HepG2 (cell line): ENCODE results near the gene GALNT16. TPM values are rescaled to one million over a fixed set of nuclear protein-coding genes. Genes with fewer than 3 reads are reported as not detected.

Source experiments
- ATAC-seq: fragments of 200-7000 bp; cut with Tn5 transposase; 3 replicates; pipeline ENCODE4 v1.9.1; 2020; ENCODE audit warnings: mild to moderate bottlenecking, moderate library complexity
- BruUV-seq: library from RNA; stranded (reverse); fragments of 400-500 nt; replicated peaks from 2 replicates; lab custom pipeline; 2021; lab: Mats Ljungman, UMichigan
- CTCF ChIA-PET: fragments of 300-600 bp; formaldehyde crosslinking; extraction: SDS; loops from one replicate; lab custom pipeline; 2021; ENCODE audit warnings: low total read pairs, inconsistent platforms, low intra/inter-chr PET ratio; lab: Yijun Ruan, JAX
- POLR2A ChIA-PET: fragments of 350-600 bp; sonication (Branson Sonifier 250); formaldehyde crosslinking; loops from one replicate; lab custom pipeline; 2020; ENCODE audit warnings: antibody characterized with exemption, inconsistent platforms; lab: Yijun Ruan, JAX
- DNase-seq: peaks from one replicate; pipeline ENCODE4 v3.0.0-alpha.2; 2015; ENCODE audit warnings: low spot score
- FAIRE-seq: peaks from 3 replicates; lab custom pipeline; 2011; peaks lifted over from hg19 to GRCh38; lab: Jason Lieb, UNC
- H2AFZ ChIP-seq: one replicate; pipeline ENCODE4 v1.6.1; 2011; ENCODE audit warnings: low read length, inconsistent platforms
- H3K27ac ChIP-seq: fragments of 300-600 bp; 3 replicates; pipeline ENCODE4 v1.8.0; 2011; ENCODE audit warnings: mixed run types, mild to moderate bottlenecking, mixed read lengths, low read length, inconsistent platforms; ENCODE audit not compliant: insufficient read depth; ENCODE audit errors: extremely low read length
- H3K27me3 ChIP-seq, 2 experiments: fragments of 200-600 bp in 1 of 2; 2 replicates in 1 of 2; 3 replicates in 1 of 2; pipeline versions ENCODE4 v1.6.0 to v1.8.0; 2011; ENCODE audit warnings: low read length in 2 of 2, mild to moderate bottlenecking in 2 of 2, moderate library complexity in 2 of 2, inconsistent platforms in 1 of 2; ENCODE audit not compliant: insufficient read depth in 2 of 2, control insufficient read depth in 1 of 2
- H3K36me3 ChIP-seq, 2 experiments: fragments of 200-600 bp in 1 of 2; replicated peaks in 1 of 2; 2 replicates in 1 of 2; 3 replicates in 1 of 2; pipeline versions ENCODE4 v1.5.1 to v1.8.0; 2011; ENCODE audit warnings: low read length in 2 of 2, inconsistent platforms in 1 of 2; ENCODE audit not compliant: insufficient read depth in 2 of 2, control insufficient read depth in 1 of 2
- H3K4me1 ChIP-seq: 2 replicates; pipeline ENCODE4 v1.5.1; 2012; ENCODE audit warnings: low read length, inconsistent platforms; ENCODE audit not compliant: insufficient read depth
- H3K4me2 ChIP-seq: 2 replicates; pipeline ENCODE4 v1.6.0; 2011; ENCODE audit warnings: low read depth, low read length, inconsistent platforms
- H3K4me3 ChIP-seq, 3 experiments: fragments of 200-600 bp in 1 of 3; sonication (generic), shearing (Covaris generic) in 1 of 3; replicated peaks in 1 of 3; 2 replicates each; pipeline ENCODE4 v1.5.1; 2011 to 2016; ENCODE audit warnings: low read length in 3 of 3, inconsistent platforms in 2 of 3, low read depth in 2 of 3, mild to moderate bottlenecking in 2 of 3, control low read depth in 1 of 3, mixed read lengths in 1 of 3; ENCODE audit not compliant: insufficient read depth in 1 of 3
- H3K79me2 ChIP-seq: one replicate; pipeline ENCODE4 v1.6.1; 2011; ENCODE audit warnings: low read length, inconsistent platforms; ENCODE audit not compliant: insufficient read depth
- H3K9ac ChIP-seq: 2 replicates; pipeline ENCODE4 v1.6.0; 2011; ENCODE audit warnings: mild to moderate bottlenecking, low read depth, low read length, inconsistent platforms; ENCODE audit not compliant: insufficient read depth
- H3K9me3 ChIP-seq: 2 replicates; pipeline ENCODE4 v1.5.1; 2012; ENCODE audit warnings: mild to moderate bottlenecking, low read length
- H4K20me1 ChIP-seq: 2 replicates; pipeline ENCODE4 v1.6.0; 2011; ENCODE audit warnings: inconsistent platforms, mild to moderate bottlenecking, low read length, moderate library complexity; ENCODE audit not compliant: insufficient read depth
- BCLAF1 ChIP-seq: fragments of 450-650 bp; IDR thresholded peaks from 2 replicates; pipeline ENCODE4 v1.6.1; 2017; ENCODE audit warnings: mild to moderate bottlenecking
- ELF3 ChIP-seq: IDR thresholded peaks from 2 replicates; pipeline ENCODE4 v1.6.1; 2016; ENCODE audit warnings: missing genetic modification reagents, missing compliant biosample characterization
- GPBP1L1 ChIP-seq: sonication (generic); formaldehyde crosslinking; IDR thresholded peaks from 2 replicates; pipeline ENCODE4 v1.5.0; 2020; ENCODE audit warnings: mild to moderate bottlenecking, missing genetic modification reagents
- KAT2B ChIP-seq: fragments of 150-350 bp; IDR thresholded peaks from 2 replicates; pipeline ENCODE4 v1.6.1; 2014; ENCODE audit warnings: low read depth, low read length, borderline replicate concordance
- NFE2 ChIP-seq: sonication (generic); formaldehyde crosslinking; IDR thresholded peaks from 2 replicates; pipeline ENCODE4 v1.4.0; 2020; ENCODE audit warnings: missing genetic modification reagents
- PAWR ChIP-seq: sonication (generic); formaldehyde crosslinking; IDR thresholded peaks from 2 replicates; pipeline ENCODE4 v1.4.0; 2020; ENCODE audit warnings: missing genetic modification reagents, mild to moderate bottlenecking, borderline replicate concordance
- ZBTB14 ChIP-seq: sonication (generic); formaldehyde crosslinking; IDR thresholded peaks from 2 replicates; pipeline ENCODE4 v1.4.0; 2020; ENCODE audit warnings: missing genetic modification reagents
- ZFYVE20 ChIP-seq: sonication (generic); formaldehyde crosslinking; IDR thresholded peaks from 2 replicates; pipeline ENCODE4 v1.8.0; 2023; ENCODE audit warnings: low read depth, mild to moderate bottlenecking, moderate library complexity, missing genetic modification reagents, borderline replicate concordance
- ZNF430 ChIP-seq: sonication (generic); formaldehyde crosslinking; IDR thresholded peaks from 2 replicates; pipeline ENCODE4 v1.9.0; 2021; ENCODE audit warnings: mild to moderate bottlenecking, missing genetic modification reagents
- ZNF672 ChIP-seq: sonication (generic); formaldehyde crosslinking; IDR thresholded peaks from 2 replicates; pipeline ENCODE4 v1.8.1; 2022; ENCODE audit warnings: missing genetic modification reagents
- ZNF800 ChIP-seq: sonication (generic); formaldehyde crosslinking; IDR thresholded peaks from 2 replicates; pipeline ENCODE4 v1.4.0; 2020; ENCODE audit warnings: missing genetic modification reagents
- ZUFSP ChIP-seq: sonication (generic); formaldehyde crosslinking; IDR thresholded peaks from 2 replicates; pipeline ENCODE4 v1.9.0; 2021; ENCODE audit warnings: missing genetic modification reagents, mild to moderate bottlenecking, borderline replicate concordance
- WGBS: methylation state at CpG from one replicate; pipeline ENCODE4 v1.1.6; 2017; ENCODE audit warnings: low lambda C conversion rate; 5-methylcytosine and 5-hydroxymethylcytosine counted together
- in situ Hi-C: cut with HindIII; loops from 2 replicates; pipeline ENCODE4 v1.10.0; 2017; ENCODE audit warnings: low pct_unique_long_range_greater_than_20kb; ENCODE audit not compliant: extremely low pct_ligation_motif_present
- intact Hi-C: fragments of 100-400 bp; cut with micrococcal nuclease; formaldehyde crosslinking; loops from one replicate; pipeline ENCODE4 v1.10.0; 2022; ENCODE audit not compliant: unreplicated experiment
- polyA plus RNA-seq, 8 experiments: library from polyadenylated mRNA; depleted of rRNA in 3 of 8; stranded (reverse) in 7 of 8; unstranded in 1 of 8; fragments of >200 nt; fragmentation: Illumina TruSeq in 4 of 8; extraction: Trizol in 4 of 8; gene quantifications; 2 replicates each; pipeline versions ENCODE4 v1.2.1 to v1.2.3, GENCODE V29; 2011 to 2016; ENCODE audit warnings: low read depth in 4 of 8, missing spikeins in 1 of 8, mixed read lengths in 1 of 8; ENCODE audit not compliant: insufficient read depth in 1 of 8
- total RNA-seq, 5 experiments: library from RNA; depleted of rRNA; stranded (reverse); fragments of >200 nt; fragmentation: Illumina TruSeq; extraction: Trizol; gene quantifications; 2 replicates each; pipeline ENCODE4 v1.2.3, GENCODE V29; 2016; ENCODE audit warnings: low read depth in 1 of 5

GALNT16 gene
- total and polyA plus RNA-seq, 2 of the 13 experiments (the other 11 are each of a cell fraction or from before 2014, with no cell fraction given) = 0.54 to 0.82 TPM

GRCh38 chr14:69321601-69322330, 61.8 kb downstream of the GALNT16 start (continued):
- TF ChIP-seq ZNF672 (no peak), PAWR (CRISPR knock-in tag) (no peak), ZNF800 (no peak), ELF3 (CRISPR knock-in tag) (no peak), GPBP1L1 (CRISPR knock-in tag) (no peak)

GRCh38 chr14:69323266-69323998, 63.5 kb downstream of the GALNT16 start:
- DNase-seq (no peak), ATAC-seq (no peak), FAIRE-seq (no peak)
- no peak overlapping the region for H3K4me3 ChIP-seq
- H3K36me3 ChIP-seq = no peaks in the 10 kb centered on the region
- WGBS = 44% methylated on average over 11 of the region's 11 CpGs
- intact Hi-C loops = no loop called here
- H2AFZ ChIP-seq = no peak overlapping the region
- peaks cover 0 to 26% of the 10 kb centered on the region in 2 experiments; a peak in 2 of 5 replicates for H3K27me3 ChIP-seq
- no peaks in the 10 kb centered on the region for H3K79me2 ChIP-seq
- H4K20me1 ChIP-seq = no peaks in the 10 kb centered on the region
- no peak overlapping the region for H3K9ac ChIP-seq
- in situ Hi-C loops = no loop called here
- no TSS peak for BruUV-seq
- no peaks in the 10 kb centered on the region for H3K4me1 ChIP-seq
- no peak overlapping the region for H3K27ac ChIP-seq
- ChIA-PET POLR2A (no interaction called here), CTCF (no interaction called here)
- no peaks in the 10 kb centered on the region for H3K9me3 ChIP-seq
- H3K4me2 ChIP-seq = no peak overlapping the region
- TF ChIP-seq ZBTB14 (CRISPR knock-in tag) = no peak
- TF ChIP-seq ZFYVE20 (CRISPR knock-in tag) = no peak
- TF ChIP-seq KAT2B = no peak
- TF ChIP-seq BCLAF1 = no peak
- TF ChIP-seq ZUFSP = no peak
- TF ChIP-seq NFE2 = no peak
- TF ChIP-seq ZNF430 (CRISPR knock-in tag) = no peak
